Upper lobe of left lung (tissue), 4 donors: ENCODE measurements around the gene TCERG1.

Experiments
- CTCF ChIP-seq, 6 experiments: fragments of 450-650 bp in 4 of 6; fragments of 200-600 bp in 2 of 6; sonication (generic) in 2 of 6; IDR thresholded peaks; one replicate each; pipeline ENCODE4 v1.5.1; 2016 to 2019; ENCODE audit warnings: antibody characterized with exemption in 6 of 6
- EP300 ChIP-seq, 4 donors: sonication (generic); formaldehyde crosslinking; IDR thresholded peaks; one replicate each; pipeline ENCODE4 v1.5.1; 2017; ENCODE audit warnings: antibody characterized with exemption in 4 of 4, control low read depth in 2 of 4
- POLR2A ChIP-seq, 4 donors: fragments of 450-650 bp; IDR thresholded peaks; one replicate each; pipeline ENCODE4 v1.5.1; 2016 to 2017; ENCODE audit warnings: antibody characterized with exemption in 4 of 4, mild to moderate bottlenecking in 2 of 4
- POLR2AphosphoS5 ChIP-seq, 2 donors: sonication (generic); formaldehyde crosslinking; IDR thresholded peaks; one replicate each; pipeline ENCODE4 v1.5.1; 2017; ENCODE audit warnings: antibody characterized with exemption in 2 of 2

GRCh38 chr5:146533882-146534281 is 86.7 kb downstream of the TCERG1 start:
- TF ChIP-seq CTCF (IDR thresholded peaks at IDR 0.05) (no peak), EP300 (IDR thresholded peaks at IDR 0.05) (no peak), POLR2AphosphoS5 (IDR thresholded peaks at IDR 0.05) (no peak), POLR2A (IDR thresholded peaks at IDR 0.05) (no peak)
